Omental fat pad (tissue), 4 donors: ENCODE data around the gene BIN1. TPM values are rescaled to one million over a fixed set of nuclear protein-coding genes. Genes with fewer than 3 reads are reported as not detected.

Experiments used
- ATAC-seq: fragments of 150-250 bp; one replicate; pipeline ENCODE4 v1.9.1; 2016; ENCODE audit warnings: mild to moderate bottlenecking, moderate library complexity; ENCODE audit not compliant: low FRiP score
- DNase-seq: peaks from one replicate; pipeline ENCODE4 v3.0.0-alpha.2; 2019; ENCODE audit warnings: low spot score
- CTCF ChIP-seq, 3 donors: fragments of 450-650 bp; IDR thresholded peaks; one replicate each; pipeline ENCODE4 v1.5.1; 2016 to 2017; ENCODE audit warnings: antibody characterized with exemption in 3 of 3, mild to moderate bottlenecking in 3 of 3, moderate library complexity in 2 of 3
- total RNA-seq, 4 donors: library from RNA; depleted of rRNA; stranded (reverse); fragments of >200 nt; gene quantifications; one replicate each; pipeline ENCODE4 v1.1.0, GENCODE V29; 2016

Gene BIN1
- total RNA-seq, 4 donors from 2014 or later = 64.2 to 78.5 (median 73.2) TPM

GRCh38 chr2:127094509-127095366 lies 12.2 kb downstream of the BIN1 start:
- no peak for TF ChIP-seq CTCF (IDR thresholded peaks at IDR 0.05)
- DNase-seq (no peak), ATAC-seq (no peak)

GRCh38 chr2:127093648-127094210 lies 13.2 kb downstream of the BIN1 start:
- TF ChIP-seq CTCF (IDR thresholded peaks at IDR 0.05) = no peak
- ATAC-seq = no peak
- no peak for DNase-seq

GRCh38 chr2:127092901-127093516 lies 13.9 kb downstream of the BIN1 start:
- ATAC-seq (peak; percentile 12), DNase-seq (no peak)
- no peak for TF ChIP-seq CTCF (IDR thresholded peaks at IDR 0.05)

GRCh38 chr2:127092306-127092705 lies 14.6 kb downstream of the BIN1 start:
- no peak for TF ChIP-seq CTCF (IDR thresholded peaks at IDR 0.05)
- ATAC-seq = no peak
- DNase-seq = no peak

- TF ChIP-seq CTCF (IDR thresholded peaks at IDR 0.05) = no peak
- no peak for DNase-seq
- ATAC-seq = no peak
Observed at GRCh38 chr2:127091886-127092285, 15.1 kb downstream of the BIN1 start.

GRCh38 chr2:127091148-127091547 lies 15.8 kb downstream of the BIN1 start:
- ATAC-seq (no peak), DNase-seq (no peak)
- no peak for TF ChIP-seq CTCF (IDR thresholded peaks at IDR 0.05)
